Ecto neural progenitor cell (in vitro differentiated cells): ENCODE data around the gene RPL12.

Experiments used
- DNase-seq: peaks from one replicate; pipeline ENCODE4 v3.0.0-alpha.2; 2018; ENCODE audit warnings: low spot score

Gene RPL12

GRCh38 chr9:127438394-127438793 is 12.8 kb downstream of the RPL12 start:
- DNase-seq: no peak

GRCh38 chr9:127437497-127438264 is 13.5 kb downstream of the RPL12 start:
- DNase-seq: no peak

GRCh38 chr9:127430415-127430814 is 20.8 kb downstream of the RPL12 start:
- DNase-seq: no peak

- DNase-seq: no peak
Measured at GRCh38 chr9:127428348-127428747, 22.9 kb downstream of the RPL12 start.

GRCh38 chr9:127426756-127427155 is 24.4 kb downstream of the RPL12 start:
- DNase-seq: no peak

GRCh38 chr9:127424676-127424999 is 26.6 kb downstream of the RPL12 start:
- no peak for DNase-seq

- peak; percentile 97 for DNase-seq
Measured at GRCh38 chr9:127423934-127424675, 27.1 kb downstream of the RPL12 start, which contains the start of gene ZNF79. ZNF79 (plus strand) TSS chr9:127424382; CDS start chr9:127424788, 406 bp downstream.

GRCh38 chr9:127423476-127423933 is 27.7 kb downstream of the RPL12 start:
- DNase-seq: no peak

GRCh38 chr9:127422787-127423186 is 28.4 kb downstream of the RPL12 start:
- DNase-seq: no peak

- no peak for DNase-seq
Measured at GRCh38 chr9:127422133-127422782, 28.9 kb downstream of the RPL12 start.

- DNase-seq: no peak
Measured at GRCh38 chr9:127421057-127421456, 30.1 kb downstream of the RPL12 start.

GRCh38 chr9:127419348-127419747 is 31.9 kb downstream of the RPL12 start:
- DNase-seq: no peak

GRCh38 chr9:127418037-127418471 is 33.2 kb downstream of the RPL12 start:
- no peak for DNase-seq

GRCh38 chr9:127417131-127418036 is 33.8 kb downstream of the RPL12 start:
- no peak for DNase-seq

GRCh38 chr9:127415657-127416056 is 35.5 kb downstream of the RPL12 start:
- no peak for DNase-seq

- DNase-seq: no peak
Measured at GRCh38 chr9:127415141-127415540, 36.1 kb downstream of the RPL12 start.

GRCh38 chr9:127411122-127411521 is 40.1 kb downstream of the RPL12 start:
- no peak for DNase-seq

- DNase-seq: no peak
Measured at GRCh38 chr9:127407492-127407843, 43.7 kb downstream of the RPL12 start.

- DNase-seq: no peak
Measured at GRCh38 chr9:127406799-127407491, 44.3 kb downstream of the RPL12 start.

- DNase-seq: no peak
Measured at GRCh38 chr9:127405344-127406125, 45.7 kb downstream of the RPL12 start.
